HepG2 (cell line): Measurements from ENCODE around the gene GPR15LG. TPM values are rescaled to one million over a fixed set of nuclear protein-coding genes. Genes with fewer than 3 reads are reported as not detected.

Experiments used
- CHD2 ChIP-seq: IDR thresholded peaks from 2 replicates; pipeline ENCODE4 v1.6.1; 2011; ENCODE audit warnings: low read depth, low read length, improper control_type of control experiment
- FOXA3 ChIP-seq: IDR thresholded peaks from 2 replicates; pipeline ENCODE4 v1.6.1; 2016; ENCODE audit warnings: missing genetic modification reagents, missing compliant biosample characterization
- FOXP1 ChIP-seq, 2 experiments: fragments of 450-650 bp in 1 of 2; IDR thresholded peaks; 2 replicates each; pipeline ENCODE4 v1.6.1; 2017 to 2018; ENCODE audit warnings: antibody characterized with exemption in 1 of 2
- HNF4A ChIP-seq: sonication (generic); formaldehyde crosslinking; IDR thresholded peaks from 2 replicates; pipeline ENCODE4 v1.4.0; 2020; ENCODE audit warnings: missing genetic modification reagents
- MAFF ChIP-seq: IDR thresholded peaks from 2 replicates; pipeline ENCODE4 v1.6.1; 2011; ENCODE audit warnings: low read depth, low read length, improper control_type of control experiment
- MAZ ChIP-seq, 2 experiments: sonication (generic) in 1 of 2; formaldehyde crosslinking in 1 of 2; IDR thresholded peaks; 2 replicates each; pipeline versions ENCODE4 v1.5.0 to v1.6.1; 2012 to 2020; ENCODE audit warnings: low read depth in 2 of 2, mild to moderate bottlenecking in 2 of 2, borderline replicate concordance in 1 of 2, improper control_type of control experiment in 1 of 2, low read length in 1 of 2, missing genetic modification reagents in 1 of 2, moderate library complexity in 1 of 2
- MEF2D ChIP-seq: sonication (generic); formaldehyde crosslinking; IDR thresholded peaks from 2 replicates; pipeline ENCODE4 v1.5.1; 2020; ENCODE audit warnings: mild to moderate bottlenecking, missing genetic modification reagents
- PCBP1 ChIP-seq: fragments of 200-400 bp; formaldehyde crosslinking; IDR thresholded peaks from 2 replicates; pipeline ENCODE4 v1.6.1; 2017; ENCODE audit warnings: mild to moderate bottlenecking, low read depth, low read length, borderline replicate concordance
- POLR2AphosphoS2 ChIP-seq: IDR thresholded peaks from 2 replicates; pipeline ENCODE4 v1.6.1; 2011; ENCODE audit warnings: low read depth, low read length, improper control_type of control experiment
- RAD21 ChIP-seq: fragments of 450-650 bp; formaldehyde crosslinking; IDR thresholded peaks from 2 replicates; pipeline ENCODE4 v1.5.0; 2020; ENCODE audit warnings: mild to moderate bottlenecking
- ZBTB3 ChIP-seq: sonication (generic); formaldehyde crosslinking; IDR thresholded peaks from 2 replicates; pipeline ENCODE4 v1.4.0; 2020; ENCODE audit warnings: low read depth, mild to moderate bottlenecking, moderate library complexity, missing genetic modification reagents, borderline replicate concordance
- ZFP36L1 ChIP-seq: sonication (generic); formaldehyde crosslinking; IDR thresholded peaks from 2 replicates; pipeline ENCODE4 v1.8.0; 2022; ENCODE audit warnings: mild to moderate bottlenecking, missing genetic modification reagents, moderate library complexity
- ZNF232 ChIP-seq: sonication (generic); formaldehyde crosslinking; IDR thresholded peaks from 2 replicates; pipeline ENCODE4 v1.4.0; 2020; ENCODE audit warnings: missing genetic modification reagents, borderline replicate concordance
- ZNF34 ChIP-seq: sonication (generic); formaldehyde crosslinking; IDR thresholded peaks from 2 replicates; pipeline ENCODE4 v1.4.0; 2020; ENCODE audit warnings: mild to moderate bottlenecking, missing genetic modification reagents, borderline replicate concordance
- ZNF550 ChIP-seq: sonication (generic); formaldehyde crosslinking; IDR thresholded peaks from 2 replicates; pipeline ENCODE4 v1.4.0; 2020; ENCODE audit warnings: mild to moderate bottlenecking, missing genetic modification reagents, borderline replicate concordance
- ZNF558 ChIP-seq: sonication (generic); formaldehyde crosslinking; IDR thresholded peaks from 2 replicates; pipeline ENCODE4 v1.9.0; 2022; ENCODE audit warnings: mild to moderate bottlenecking, missing genetic modification reagents, borderline replicate concordance
- ZNF660 ChIP-seq: sonication (generic); formaldehyde crosslinking; IDR thresholded peaks from 2 replicates; pipeline ENCODE4 v1.5.1; 2020; ENCODE audit warnings: mild to moderate bottlenecking, low read depth, missing genetic modification reagents, borderline replicate concordance
- ZSCAN25 ChIP-seq: sonication (generic); formaldehyde crosslinking; IDR thresholded peaks from 2 replicates; pipeline ENCODE4 v1.8.0; 2022; ENCODE audit warnings: mild to moderate bottlenecking, missing genetic modification reagents
- polyA plus RNA-seq, 8 experiments: library from polyadenylated mRNA; depleted of rRNA in 3 of 8; stranded (reverse) in 7 of 8; unstranded in 1 of 8; fragments of >200 nt; fragmentation: Illumina TruSeq in 4 of 8; extraction: Trizol in 4 of 8; gene quantifications; 2 replicates each; pipeline versions ENCODE4 v1.2.1 to v1.2.3, GENCODE V29; 2011 to 2016; ENCODE audit warnings: low read depth in 4 of 8, missing spikeins in 1 of 8, mixed read lengths in 1 of 8; ENCODE audit not compliant: insufficient read depth in 1 of 8
- total RNA-seq, 5 experiments: library from RNA; depleted of rRNA; stranded (reverse); fragments of >200 nt; fragmentation: Illumina TruSeq; extraction: Trizol; gene quantifications; 2 replicates each; pipeline ENCODE4 v1.2.3, GENCODE V29; 2016; ENCODE audit warnings: low read depth in 1 of 5
- TF ChIP-seq, protein P1 (sequence below): IDR thresholded peaks from 2 replicates; pipeline ENCODE4 v1.6.1; 2016; ENCODE audit warnings: mild to moderate bottlenecking, missing biosample characterization, missing genetic modification reagents
- TF ChIP-seq, protein P2 (sequence below): sonication (generic); formaldehyde crosslinking; IDR thresholded peaks from 2 replicates; pipeline ENCODE4 v1.5.1; 2020; ENCODE audit warnings: mild to moderate bottlenecking, missing genetic modification reagents, borderline replicate concordance
- TF ChIP-seq, protein P3 (sequence below): sonication (generic); formaldehyde crosslinking; IDR thresholded peaks from 2 replicates; pipeline ENCODE4 v1.4.0; 2020; ENCODE audit warnings: mild to moderate bottlenecking, missing genetic modification reagents
- TF ChIP-seq, protein P4 (sequence below): sonication (generic); formaldehyde crosslinking; IDR thresholded peaks from 2 replicates; pipeline ENCODE4 v1.5.0; 2020; ENCODE audit warnings: mild to moderate bottlenecking, missing genetic modification reagents

Gene GPR15LG
- total and polyA plus RNA-seq, 2 of the 13 experiments (the other 11 are each of a cell fraction or from before 2014, with no cell fraction given), result not detected

DNA sequence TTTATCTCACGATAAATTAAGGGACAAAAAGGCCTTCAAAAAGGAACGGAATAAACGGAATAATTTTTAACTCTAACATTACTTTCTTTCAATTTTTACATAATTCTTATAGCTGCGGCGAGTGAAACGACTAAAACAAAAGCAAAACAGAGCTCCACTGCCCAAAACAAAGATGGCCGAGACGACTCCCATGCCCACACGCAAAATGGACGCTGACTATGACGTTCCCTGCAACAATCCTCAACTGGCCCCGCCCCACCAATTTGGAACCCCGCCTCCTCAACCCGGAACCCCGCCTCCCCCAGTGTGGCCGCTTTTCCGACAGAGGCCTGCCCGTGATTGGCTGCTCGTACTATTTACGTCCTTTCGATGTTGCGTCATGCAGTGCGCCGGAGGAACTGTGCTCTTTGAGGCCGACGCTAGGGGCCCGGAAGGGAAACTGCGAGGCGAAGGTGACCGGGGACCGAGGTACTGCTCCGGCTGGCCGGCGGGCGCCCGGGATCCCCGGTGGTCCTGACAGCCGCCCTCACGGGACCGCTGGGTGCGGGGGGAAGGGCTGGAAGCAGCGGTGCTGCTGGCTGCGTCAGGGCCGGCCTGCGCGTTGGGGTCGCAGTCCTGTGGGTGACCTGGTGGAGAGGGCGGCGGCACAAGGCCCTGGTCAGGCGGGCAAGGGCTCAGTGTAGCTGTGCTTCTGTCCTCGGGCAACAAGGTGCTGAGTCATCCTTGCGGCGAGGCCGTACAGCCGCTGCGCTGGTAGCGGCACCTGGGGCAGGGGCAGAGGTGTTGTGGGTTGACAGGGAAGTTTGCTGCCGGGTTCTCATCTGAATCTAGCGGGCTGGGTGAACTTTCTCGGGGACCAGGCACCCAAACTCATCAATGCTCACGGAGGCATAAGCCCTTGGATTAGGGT lies 34.2 kb upstream of the GPR15LG start, which contains the start of gene GHITM (continued):
- TF ChIP-seq, protein P1, sequence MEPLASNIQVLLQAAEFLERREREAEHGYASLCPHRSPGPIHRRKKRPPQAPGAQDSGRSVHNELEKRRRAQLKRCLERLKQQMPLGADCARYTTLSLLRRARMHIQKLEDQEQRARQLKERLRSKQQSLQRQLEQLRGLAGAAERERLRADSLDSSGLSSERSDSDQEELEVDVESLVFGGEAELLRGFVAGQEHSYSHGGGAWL (CRISPR knock-in tag), result peak; percentile 71
- TF ChIP-seq, protein P2, sequence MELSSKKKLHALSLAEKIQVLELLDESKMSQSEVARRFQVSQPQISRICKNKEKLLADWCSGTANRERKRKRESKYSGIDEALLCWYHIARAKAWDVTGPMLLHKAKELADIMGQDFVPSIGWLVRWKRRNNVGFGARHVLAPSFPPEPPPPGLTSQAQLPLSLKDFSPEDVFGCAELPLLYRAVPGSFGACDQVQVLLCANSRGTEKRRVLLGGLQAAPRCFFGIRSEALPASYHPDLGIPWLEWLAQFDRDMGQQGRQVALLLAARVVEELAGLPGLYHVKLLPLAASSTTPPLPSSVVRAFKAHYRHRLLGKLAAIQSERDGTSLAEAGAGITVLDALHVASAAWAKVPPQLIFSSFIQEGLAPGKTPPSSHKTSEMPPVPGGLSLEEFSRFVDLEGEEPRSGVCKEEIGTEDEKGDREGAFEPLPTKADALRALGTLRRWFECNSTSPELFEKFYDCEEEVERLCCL (CRISPR knock-in tag), result no peak
- TF ChIP-seq, protein P3, sequence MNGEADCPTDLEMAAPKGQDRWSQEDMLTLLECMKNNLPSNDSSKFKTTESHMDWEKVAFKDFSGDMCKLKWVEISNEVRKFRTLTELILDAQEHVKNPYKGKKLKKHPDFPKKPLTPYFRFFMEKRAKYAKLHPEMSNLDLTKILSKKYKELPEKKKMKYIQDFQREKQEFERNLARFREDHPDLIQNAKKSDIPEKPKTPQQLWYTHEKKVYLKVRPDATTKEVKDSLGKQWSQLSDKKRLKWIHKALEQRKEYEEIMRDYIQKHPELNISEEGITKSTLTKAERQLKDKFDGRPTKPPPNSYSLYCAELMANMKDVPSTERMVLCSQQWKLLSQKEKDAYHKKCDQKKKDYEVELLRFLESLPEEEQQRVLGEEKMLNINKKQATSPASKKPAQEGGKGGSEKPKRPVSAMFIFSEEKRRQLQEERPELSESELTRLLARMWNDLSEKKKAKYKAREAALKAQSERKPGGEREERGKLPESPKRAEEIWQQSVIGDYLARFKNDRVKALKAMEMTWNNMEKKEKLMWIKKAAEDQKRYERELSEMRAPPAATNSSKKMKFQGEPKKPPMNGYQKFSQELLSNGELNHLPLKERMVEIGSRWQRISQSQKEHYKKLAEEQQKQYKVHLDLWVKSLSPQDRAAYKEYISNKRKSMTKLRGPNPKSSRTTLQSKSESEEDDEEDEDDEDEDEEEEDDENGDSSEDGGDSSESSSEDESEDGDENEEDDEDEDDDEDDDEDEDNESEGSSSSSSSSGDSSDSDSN (CRISPR knock-in tag), result peak; percentile 96
- TF ChIP-seq FOXP1 (IDR thresholded peaks at IDR 0.05) (no peak), FOXP1 (CRISPR knock-in tag; IDR thresholded peaks at IDR 0.05) (0 out of 2 replicates have a peak, but pooled peaks have one; percentile 25), RAD21 (CRISPR knock-in tag) (peak; percentile 49; the same call in 1 of the 2 replicates), ZBTB3 (CRISPR knock-in tag) (0 out of 2 replicates have a peak, but pooled peaks have one; percentile 61), PCBP1 (peak; percentile 82; the same call in 1 of the 2 replicates), ZNF550 (CRISPR knock-in tag) (peak; percentile 92), ZSCAN25 (CRISPR knock-in tag) (peak; percentile 44; the same call in 1 of the 2 replicates), ZNF232 (CRISPR knock-in tag) (peak; percentile 72; the same call in 1 of the 2 replicates), ZFP36L1 (no peak), MAZ (IDR thresholded peaks at IDR 0.05; ENCODE audit: borderline replicate concordance, low read depth, low read length) (peak; percentile 72; the same call in 1 of the 2 replicates), MAZ (CRISPR knock-in tag; IDR thresholded peaks at IDR 0.05; ENCODE audit: low read depth) (peak; percentile 75; the same call in 1 of the 2 replicates), ZNF660 (CRISPR knock-in tag) (no peak), MAFF (peak; percentile 74; the same call in 1 of the 2 replicates), ZNF34 (peak; percentile 95; the same call in 1 of the 2 replicates), FOXA3 (CRISPR knock-in tag) (peak; percentile 33; the same call in 1 of the 2 replicates), CHD2 (no peak), ZNF558 (CRISPR knock-in tag) (no peak), POLR2AphosphoS2 (0 out of 2 replicates have a peak, but pooled peaks have one; percentile 43), HNF4A (CRISPR knock-in tag) (peak; percentile 51), MEF2D (CRISPR knock-in tag) (0 out of 2 replicates have a peak, but pooled peaks have one; percentile 13)
- TF ChIP-seq, protein P4, sequence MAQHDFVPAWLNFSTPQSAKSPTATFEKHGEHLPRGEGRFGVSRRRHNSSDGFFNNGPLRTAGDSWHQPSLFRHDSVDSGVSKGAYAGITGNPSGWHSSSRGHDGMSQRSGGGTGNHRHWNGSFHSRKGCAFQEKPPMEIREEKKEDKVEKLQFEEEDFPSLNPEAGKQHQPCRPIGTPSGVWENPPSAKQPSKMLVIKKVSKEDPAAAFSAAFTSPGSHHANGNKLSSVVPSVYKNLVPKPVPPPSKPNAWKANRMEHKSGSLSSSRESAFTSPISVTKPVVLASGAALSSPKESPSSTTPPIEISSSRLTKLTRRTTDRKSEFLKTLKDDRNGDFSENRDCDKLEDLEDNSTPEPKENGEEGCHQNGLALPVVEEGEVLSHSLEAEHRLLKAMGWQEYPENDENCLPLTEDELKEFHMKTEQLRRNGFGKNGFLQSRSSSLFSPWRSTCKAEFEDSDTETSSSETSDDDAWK (CRISPR knock-in tag), result no peak
